Thyroid gland (tissue), 4 donors: ENCODE measurements around the gene ZNF76. TPM values are rescaled to one million over a fixed set of nuclear protein-coding genes. Genes with fewer than 3 reads are reported as not detected.
A peak's percentile ranks its signal among the peaks of the same experiment; 100 is the strongest.

Source experiments
- DNase-seq, 2 donors: peaks; one replicate each; pipeline ENCODE4 v3.0.0-alpha.2; 2019
- H3K27ac ChIP-seq, 3 donors: fragments of 200-600 bp; sonication (generic); 1 replicate in 2 of 3; 2 replicates in 1 of 3; pipeline ENCODE4 v1.5.1; 2016 to 2019; ENCODE audit warnings: mild to moderate bottlenecking in 1 of 3, moderate library complexity in 1 of 3
- H3K27me3 ChIP-seq: fragments of 200-600 bp; sonication (generic); one replicate; pipeline ENCODE4 v1.5.1; 2019
- H3K36me3 ChIP-seq, 2 donors: fragments of 200-600 bp; sonication (generic); one replicate each; pipeline ENCODE4 v1.5.1; 2016 to 2019
- H3K4me1 ChIP-seq, 2 donors: fragments of 200-600 bp; sonication (generic); one replicate each; pipeline ENCODE4 v1.5.1; 2017 to 2019
- H3K4me3 ChIP-seq, 3 donors: fragments of 200-600 bp; sonication (generic); replicated peaks in 1 of 3; 1 replicate in 2 of 3; 2 replicates in 1 of 3; pipeline ENCODE4 v1.5.1; 2016; ENCODE audit warnings: mild to moderate bottlenecking in 1 of 3
- H3K9me3 ChIP-seq: fragments of 200-600 bp; sonication (generic); one replicate; pipeline ENCODE4 v1.5.1; 2017
- CTCF ChIP-seq, 6 experiments: fragments of 200-600 bp in 3 of 6; fragments of 450-650 bp in 3 of 6; sonication (generic) in 3 of 6; IDR thresholded peaks; one replicate each; pipeline ENCODE4 v1.5.1; 2016 to 2019; ENCODE audit warnings: antibody characterized with exemption in 6 of 6, mild to moderate bottlenecking in 2 of 6, inconsistent platforms in 1 of 6, moderate library complexity in 1 of 6
- POLR2A ChIP-seq, 2 donors: fragments of 450-650 bp; IDR thresholded peaks; one replicate each; pipeline ENCODE4 v1.6.1; 2017; ENCODE audit warnings: antibody characterized with exemption in 2 of 2, mild to moderate bottlenecking in 2 of 2, moderate library complexity in 1 of 2
- WGBS, 2 donors: methylation state at CpG; one replicate each; pipeline ENCODE4 v1.1.5; 2017; 5-methylcytosine and 5-hydroxymethylcytosine counted together
- intact Hi-C: fragments of 100-400 bp; cut with DNase I; formaldehyde crosslinking; loops from one replicate; pipeline ENCODE4 v1.15.1; 2023
- total RNA-seq, 4 donors: library from RNA; depleted of rRNA; stranded (reverse); fragments of >200 nt; gene quantifications; one replicate each; pipeline ENCODE4 v1.2.3, GENCODE V29; 2016

ZNF76 gene
- total RNA-seq, 4 donors from 2014 or later: 54.3 to 81.7 (median 71.6) TPM

- intact Hi-C loops: no loop called here
- Histone ChIP-seq H3K4me3 (no peak overlapping the region), H3K27ac (no peak overlapping the region), H3K4me1 (peaks cover 11 to 22% of the 10 kb centered on the region in 2 donors), H3K27me3 (no peaks in the 10 kb centered on the region), H3K9me3 (no peaks in the 10 kb centered on the region), H3K36me3 (peaks cover 0 to 3% of the 10 kb centered on the region in 2 donors)
- DNase-seq: no peak
- 95% methylated on average over 6 of the region's 6 CpGs for WGBS, 2 donors
- TF ChIP-seq CTCF (IDR thresholded peaks at IDR 0.05) (no peak), POLR2A (IDR thresholded peaks at IDR 0.05) (no peak)
Observed at GRCh38 chr6:35228481-35228880, 31.1 kb upstream of the ZNF76 start.

- peaks cover 11 to 22% of the 10 kb centered on the region in 2 donors for H3K4me1 ChIP-seq
- H3K4me3 ChIP-seq: no peak overlapping the region
- WGBS, 2 donors: 92 to 95% methylated on average over 5 of the region's 5 CpGs
- H3K9me3 ChIP-seq: no peaks in the 10 kb centered on the region
- peaks cover 0 to 4% of the 10 kb centered on the region in 2 donors for H3K36me3 ChIP-seq
- DNase-seq: no peak
- no peaks in the 10 kb centered on the region for H3K27me3 ChIP-seq
- TF ChIP-seq CTCF (IDR thresholded peaks at IDR 0.05) (no peak), POLR2A (IDR thresholded peaks at IDR 0.05) (no peak)
- intact Hi-C loops: no loop called here
- peak overlapping the region in 1 of 3 donors; percentile 36 for H3K27ac ChIP-seq
Observed at GRCh38 chr6:35229304-35229703, 30.2 kb upstream of the ZNF76 start.

- DNase-seq: no peak
- intact Hi-C loops: no loop called here
- peaks cover 0 to 4% of the 10 kb centered on the region in 2 donors for H3K36me3 ChIP-seq
- H3K27ac ChIP-seq: peak overlapping the region in 2 of 3 donors; percentile 23 to 52
- 89 to 100% methylated on average over 1 of the region's 1 CpG for WGBS, 2 donors
- no peaks in the 10 kb centered on the region for H3K27me3 ChIP-seq
- no peak for TF ChIP-seq CTCF (IDR thresholded peaks at IDR 0.05)
- no peak for TF ChIP-seq POLR2A (IDR thresholded peaks at IDR 0.05)
- no peaks in the 10 kb centered on the region for H3K9me3 ChIP-seq
- peaks cover 11 to 25% of the 10 kb centered on the region in 2 donors for H3K4me1 ChIP-seq
- no peak overlapping the region for H3K4me3 ChIP-seq
Observed at GRCh38 chr6:35230498-35230897, 29.0 kb upstream of the ZNF76 start.

GRCh38 chr6:35230950-35231349 is 28.6 kb upstream of the ZNF76 start:
- peak; percentile 91 to 93 for DNase-seq
- H3K27me3 ChIP-seq: no peaks in the 10 kb centered on the region
- 17% methylated on average over 1 of the region's 1 CpG; no CpG with 5 or more reads in 1 of the 2 donors for WGBS, 2 donors
- H3K27ac ChIP-seq: peak overlapping the region in 1 of 3 donors; percentile 52
- no peak overlapping the region for H3K4me3 ChIP-seq
- intact Hi-C loops: no loop called here
- peaks cover 15 to 30% of the 10 kb centered on the region in 2 donors for H3K4me1 ChIP-seq
- TF ChIP-seq CTCF (IDR thresholded peaks at IDR 0.05): no peak
- TF ChIP-seq POLR2A (IDR thresholded peaks at IDR 0.05): no peak
- H3K36me3 ChIP-seq: peaks cover 0 to 4% of the 10 kb centered on the region in 2 donors
- no peaks in the 10 kb centered on the region for H3K9me3 ChIP-seq

- H3K9me3 ChIP-seq: no peaks in the 10 kb centered on the region
- WGBS, 2 donors: 93 to 97% methylated on average over 7 of the region's 7 CpGs
- no peak overlapping the region for H3K4me3 ChIP-seq
- H3K27me3 ChIP-seq: no peaks in the 10 kb centered on the region
- H3K27ac ChIP-seq: peak overlapping the region in 2 of 3 donors; percentile 4 to 52
- no peak for DNase-seq
- intact Hi-C loops: no loop called here
- no peak for TF ChIP-seq CTCF (IDR thresholded peaks at IDR 0.05)
- TF ChIP-seq POLR2A (IDR thresholded peaks at IDR 0.05): no peak
- H3K36me3 ChIP-seq: peaks cover 0 to 4% of the 10 kb centered on the region in 2 donors
- peaks cover 19 to 36% of the 10 kb centered on the region in 2 donors for H3K4me1 ChIP-seq
Observed at GRCh38 chr6:35231563-35231962, 28.0 kb upstream of the ZNF76 start.
